ENCODE data around the gene RPL36.

DNA sequence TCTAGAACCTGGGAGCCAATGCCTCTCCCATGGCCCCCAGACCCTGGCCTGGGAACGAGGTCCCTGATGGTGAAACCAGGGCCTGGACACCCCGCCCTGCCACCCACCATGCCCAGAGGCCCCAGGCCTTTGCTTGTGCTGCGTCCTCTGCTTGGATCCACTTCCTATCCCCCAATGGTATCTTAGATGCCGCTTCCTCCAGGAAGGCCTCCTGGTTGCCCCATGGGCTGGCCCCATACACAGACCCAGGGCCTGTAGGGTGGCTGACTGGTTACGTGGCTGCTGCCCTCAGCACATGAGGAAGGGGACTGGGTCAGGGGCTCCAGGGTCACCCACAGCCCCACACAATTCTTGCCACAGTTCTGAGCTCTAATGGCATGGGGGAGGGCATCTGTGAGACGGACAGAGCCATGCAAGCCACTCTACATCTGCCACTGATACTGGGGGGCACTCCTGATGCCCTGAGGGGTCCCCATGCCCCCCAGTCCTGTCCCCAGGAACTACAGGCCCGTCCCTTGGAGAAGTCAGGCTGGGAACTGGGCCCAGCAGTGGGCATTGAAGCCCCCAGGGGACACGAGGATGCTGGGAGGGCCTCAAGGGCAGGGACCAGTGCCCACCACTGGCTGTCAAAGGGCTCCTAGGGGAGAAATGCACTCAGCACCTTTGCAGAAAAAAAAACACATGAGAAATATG lies 5.0 kb downstream of the RPL36 start:
- TF ChIP-seq, protein P1, sequence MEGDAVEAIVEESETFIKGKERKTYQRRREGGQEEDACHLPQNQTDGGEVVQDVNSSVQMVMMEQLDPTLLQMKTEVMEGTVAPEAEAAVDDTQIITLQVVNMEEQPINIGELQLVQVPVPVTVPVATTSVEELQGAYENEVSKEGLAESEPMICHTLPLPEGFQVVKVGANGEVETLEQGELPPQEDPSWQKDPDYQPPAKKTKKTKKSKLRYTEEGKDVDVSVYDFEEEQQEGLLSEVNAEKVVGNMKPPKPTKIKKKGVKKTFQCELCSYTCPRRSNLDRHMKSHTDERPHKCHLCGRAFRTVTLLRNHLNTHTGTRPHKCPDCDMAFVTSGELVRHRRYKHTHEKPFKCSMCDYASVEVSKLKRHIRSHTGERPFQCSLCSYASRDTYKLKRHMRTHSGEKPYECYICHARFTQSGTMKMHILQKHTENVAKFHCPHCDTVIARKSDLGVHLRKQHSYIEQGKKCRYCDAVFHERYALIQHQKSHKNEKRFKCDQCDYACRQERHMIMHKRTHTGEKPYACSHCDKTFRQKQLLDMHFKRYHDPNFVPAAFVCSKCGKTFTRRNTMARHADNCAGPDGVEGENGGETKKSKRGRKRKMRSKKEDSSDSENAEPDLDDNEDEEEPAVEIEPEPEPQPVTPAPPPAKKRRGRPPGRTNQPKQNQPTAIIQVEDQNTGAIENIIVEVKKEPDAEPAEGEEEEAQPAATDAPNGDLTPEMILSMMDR (IDR thresholded peaks at IDR 0.05), result no peak
- TF ChIP-seq EZH2phosphoT487 (IDR thresholded peaks at IDR 0.05), result no peak
- TF ChIP-seq EZH2 (IDR thresholded peaks at IDR 0.05), result no peak

Data from neural progenitor cell (in vitro differentiated cells).